ENCODE data around the gene KCNC1.

- no peak for TF ChIP-seq GATA3 (IDR thresholded peaks at IDR 0.05; ENCODE audit: low read depth, low read length)
- no peak for TF ChIP-seq GATA2 (IDR thresholded peaks at IDR 0.05; ENCODE audit: low read depth, low read length)
Observed at GRCh38 chr11:17746096-17746495, 11.5 kb downstream of the KCNC1 start.

Measured in SH-SY5Y (cell line).